H1 (cell line): ENCODE measurements around the gene NIPAL4. TPM values are rescaled to one million over a fixed set of nuclear protein-coding genes. Genes with fewer than 3 reads are reported as not detected.

Experiments
- CTCF ChIA-PET: fragments of 300-600 bp; sonication (Branson Sonifier 250); formaldehyde crosslinking; loops from one replicate; lab custom pipeline; 2021; ENCODE audit not compliant: partially characterized antibody; lab: Charles Lee
- POLR2A ChIA-PET: fragments of 300-600 bp; sonication (Branson Sonifier 250); formaldehyde crosslinking; loops from one replicate; lab custom pipeline; 2021; ENCODE audit warnings: inconsistent platforms; ENCODE audit not compliant: partially characterized antibody; lab: Charles Lee
- DNase-seq, 2 experiments: peaks; one replicate each; pipeline versions ENCODE4 v3.0.0 to v3.0.0-alpha.2; 2010 to 2022; ENCODE audit warnings: low spot score in 2 of 2, low read depth in 1 of 2, mixed read lengths in 1 of 2
- FAIRE-seq: peaks from 2 replicates; lab custom pipeline; 2011; peaks lifted over from hg19 to GRCh38; lab: Jason Lieb, UNC
- H2AFZ ChIP-seq: 2 replicates; pipeline ENCODE4 v1.8.1; 2012; ENCODE audit warnings: low read length, inconsistent platforms
- H2AK5ac ChIP-seq: 2 replicates; pipeline ENCODE4 v1.6.1; 2013; ENCODE audit warnings: low read depth, low read length
- H2BK120ac ChIP-seq: replicated peaks from 2 replicates; pipeline ENCODE3; 2013; ENCODE audit warnings: low read depth, low read length, inconsistent platforms
- H2BK12ac ChIP-seq: 2 replicates; pipeline ENCODE4 v1.6.1; 2013; ENCODE audit warnings: low read depth, low read length
- H2BK15ac ChIP-seq: 2 replicates; pipeline ENCODE4 v1.6.1; 2013; ENCODE audit warnings: low read length
- H2BK20ac ChIP-seq: 2 replicates; pipeline ENCODE4 v1.6.1; 2013; ENCODE audit warnings: low read length
- H2BK5ac ChIP-seq: 2 replicates; pipeline ENCODE4 v1.6.1; 2013; ENCODE audit warnings: low read depth, low read length
- H3K14ac ChIP-seq: 2 replicates; pipeline ENCODE4 v1.6.1; 2013; ENCODE audit warnings: inconsistent platforms; ENCODE audit not compliant: insufficient read length
- H3K18ac ChIP-seq: 2 replicates; pipeline ENCODE4 v1.6.1; 2013; ENCODE audit warnings: low read length; ENCODE audit errors: extremely low read depth
- H3K23ac ChIP-seq: 2 replicates; pipeline ENCODE4 v1.6.1; 2013; ENCODE audit warnings: inconsistent platforms; ENCODE audit not compliant: insufficient read length
- H3K23me2 ChIP-seq: 2 replicates; pipeline ENCODE4 v1.6.1; 2013; ENCODE audit warnings: low read depth, low read length
- H3K27ac ChIP-seq: 2 replicates; pipeline ENCODE4 v1.6.1; 2011; ENCODE audit warnings: low read depth, low read length, inconsistent platforms
- H3K27me3 ChIP-seq, 4 experiments: replicated peaks in 1 of 4; 1 replicate in 1 of 4; 2 replicates in 3 of 4; pipeline versions ENCODE4 v1.6.1 to v1.8.1; 2011 to 2013; ENCODE audit warnings: low read length in 3 of 4, mild to moderate bottlenecking in 3 of 4, inconsistent platforms in 2 of 4, mixed read lengths in 2 of 4, moderate library complexity in 1 of 4; ENCODE audit not compliant: control insufficient read depth in 3 of 4, insufficient read depth in 3 of 4; ENCODE audit errors: extremely low read depth in 1 of 4
- H3K36me3 ChIP-seq, 4 experiments: 2 replicates each; pipeline versions ENCODE4 v1.6.1 to v1.8.1; 2011 to 2013; ENCODE audit warnings: mild to moderate bottlenecking in 4 of 4, low read length in 3 of 4, moderate library complexity in 2 of 4, control low read depth in 1 of 4, inconsistent platforms in 1 of 4; ENCODE audit not compliant: insufficient read depth in 4 of 4, control insufficient read depth in 2 of 4
- H3K4ac ChIP-seq: replicated peaks from 2 replicates; pipeline ENCODE3; 2013; ENCODE audit warnings: low read length, low read depth, mixed read lengths, inconsistent platforms; ENCODE audit not compliant: insufficient read length
- H3K4me1 ChIP-seq, 4 experiments: replicated peaks in 1 of 4; 1 replicate in 1 of 4; 2 replicates in 3 of 4; pipeline versions ENCODE4 v1.6.1 to v1.8.1; 2011 to 2013; ENCODE audit warnings: low read length in 3 of 4, inconsistent platforms in 2 of 4, mixed read lengths in 1 of 4; ENCODE audit not compliant: insufficient read depth in 4 of 4, control insufficient read depth in 3 of 4
- H3K4me2 ChIP-seq, 2 experiments: 2 replicates each; pipeline versions ENCODE4 v1.6.1 to v1.8.1; 2011 to 2013; ENCODE audit warnings: low read depth in 2 of 2, low read length in 2 of 2, control low read depth in 1 of 2, inconsistent platforms in 1 of 2, mild to moderate bottlenecking in 1 of 2; ENCODE audit not compliant: insufficient read depth in 1 of 2
- H3K4me3 ChIP-seq, 4 experiments: fragments of 200-600, 300-600 bp in 1 of 4; sonication (generic), shearing (Covaris generic), sonication (Bioruptor Twin) in 1 of 4; 2 replicates each; pipeline versions ENCODE4 v1.5.1 to v1.8.1; 2011 to 2016; ENCODE audit warnings: low read length in 4 of 4, low read depth in 3 of 4, control low read depth in 2 of 4, inconsistent platforms in 2 of 4, mild to moderate bottlenecking in 2 of 4, mixed read lengths in 1 of 4, moderate library complexity in 1 of 4; ENCODE audit not compliant: insufficient read depth in 2 of 4; ENCODE audit errors: extremely low read depth in 1 of 4
- H3K56ac ChIP-seq: replicated peaks from 2 replicates; pipeline ENCODE3; 2013; ENCODE audit warnings: low read depth, mild to moderate bottlenecking, mixed read lengths, low read length, inconsistent platforms; ENCODE audit not compliant: insufficient read length
- H3K79me1 ChIP-seq: 2 replicates; pipeline ENCODE4 v1.6.1; 2013; ENCODE audit warnings: low read depth, low read length, control low read depth
- H3K79me2 ChIP-seq, 2 experiments: 2 replicates each; pipeline versions ENCODE4 v1.6.1 to v1.8.1; 2012 to 2013; ENCODE audit warnings: low read length in 2 of 2, mild to moderate bottlenecking in 2 of 2, inconsistent platforms in 1 of 2; ENCODE audit not compliant: insufficient read depth in 2 of 2, control insufficient read depth in 1 of 2
- H3K9ac ChIP-seq, 4 experiments: replicated peaks in 1 of 4; 1 replicate in 1 of 4; 2 replicates in 3 of 4; pipeline versions ENCODE4 v1.6.1 to v1.8.1; 2011 to 2013; ENCODE audit warnings: low read depth in 3 of 4, low read length in 3 of 4, control low read depth in 2 of 4, mild to moderate bottlenecking in 2 of 4, moderate library complexity in 2 of 4, inconsistent platforms in 1 of 4; ENCODE audit errors: extremely low read depth in 1 of 4
- H3K9me3 ChIP-seq, 2 experiments: 2 replicates each; pipeline versions ENCODE4 v1.6.1 to v1.8.1; 2012 to 2013; ENCODE audit warnings: mild to moderate bottlenecking in 2 of 2, moderate library complexity in 2 of 2, control low read depth in 1 of 2, inconsistent platforms in 1 of 2, low read depth in 1 of 2, low read length in 1 of 2, mixed read lengths in 1 of 2; ENCODE audit not compliant: insufficient read depth in 2 of 2
- H4K20me1 ChIP-seq, 2 experiments: replicated peaks in 1 of 2; 2 replicates each; pipeline versions ENCODE3 to v1.8.1; 2011 to 2013; ENCODE audit warnings: inconsistent platforms in 2 of 2, low read length in 2 of 2, mild to moderate bottlenecking in 1 of 2; ENCODE audit not compliant: insufficient read depth in 2 of 2, control insufficient read depth in 1 of 2
- H4K5ac ChIP-seq: 2 replicates; pipeline ENCODE4 v1.6.1; 2013; ENCODE audit warnings: low read length, low read depth, mixed read lengths, inconsistent platforms; ENCODE audit not compliant: insufficient read length
- H4K8ac ChIP-seq: 2 replicates; pipeline ENCODE4 v1.8.0; 2013; ENCODE audit warnings: mild to moderate bottlenecking, moderate library complexity, low read length, inconsistent platforms; ENCODE audit not compliant: insufficient read depth; ENCODE audit errors: extremely low read depth
- H4K91ac ChIP-seq: replicated peaks from 2 replicates; pipeline ENCODE3; 2013; ENCODE audit warnings: low read length, mixed read lengths, inconsistent platforms; ENCODE audit not compliant: insufficient read length
- BCL11A ChIP-seq, 2 experiments: IDR thresholded peaks; one replicate each; pipeline ENCODE4 v1.6.1; 2011; ENCODE audit warnings: low read depth in 2 of 2, low read length in 2 of 2, mild to moderate bottlenecking in 2 of 2
- CBX5 ChIP-seq: fragments of 300-800, 300-1000 bp; sonication (generic); IDR thresholded peaks from 2 replicates; pipeline ENCODE4 v1.7.1; 2016; ENCODE audit warnings: antibody characterized with exemption, low read length, low read depth
- CTCF ChIP-seq, 3 experiments: IDR thresholded peaks; 1 replicate in 2 of 3; 2 replicates in 1 of 3; pipeline versions ENCODE4 v1.5.1 to v1.6.1; 2011; ENCODE audit warnings: low read length in 3 of 3, mild to moderate bottlenecking in 3 of 3, inconsistent platforms in 2 of 3, low read depth in 1 of 3, moderate library complexity in 1 of 3; ENCODE audit not compliant: insufficient read depth in 1 of 3; ENCODE audit errors: control extremely low read depth in 1 of 3
- GABPA ChIP-seq: IDR thresholded peaks from 2 replicates; pipeline ENCODE4 v1.6.1; 2011; ENCODE audit warnings: mild to moderate bottlenecking, low read length, moderate library complexity, borderline replicate concordance; ENCODE audit not compliant: insufficient read depth
- JUN ChIP-seq: IDR thresholded peaks from 2 replicates; pipeline ENCODE4 v1.6.1; 2011; ENCODE audit warnings: low read depth, mild to moderate bottlenecking, improper control_type of control experiment, low read length
- KDM4A ChIP-seq: IDR thresholded peaks from one replicate; pipeline ENCODE4 v1.7.1; 2012; ENCODE audit warnings: low read depth, mild to moderate bottlenecking, moderate library complexity, low read length, inconsistent platforms; ENCODE audit not compliant: severe bottlenecking
- NANOG ChIP-seq: IDR thresholded peaks from 2 replicates; pipeline ENCODE4 v1.6.1; 2011; ENCODE audit warnings: low read length, low read depth, mild to moderate bottlenecking, inconsistent platforms; ENCODE audit not compliant: insufficient read depth, poor library complexity, severe bottlenecking
- RBBP5 ChIP-seq: IDR thresholded peaks from 2 replicates; pipeline ENCODE4 v1.7.1; 2012; ENCODE audit warnings: low read depth, mild to moderate bottlenecking, inconsistent platforms, low read length, moderate library complexity, borderline replicate concordance
- WGBS, 2 experiments: shearing (Covaris generic) in 1 of 2; methylation state at CpG; one replicate each; pipeline versions ENCODE4 v1.1.6 to v1.1.7; 2013 to 2015; ENCODE audit warnings: low lambda C conversion rate in 2 of 2, mixed read lengths in 2 of 2, inconsistent platforms in 1 of 2, low coverage in 1 of 2, missing lambda C conversion rate in 1 of 2; ENCODE audit not compliant: insufficient replicate concordance in 2 of 2, insufficient coverage in 1 of 2, insufficient read length in 1 of 2; ENCODE audit errors: extremely low coverage in 1 of 2, missing lambda C conversion rate in 1 of 2; 5-methylcytosine and 5-hydroxymethylcytosine counted together
- polyA plus RNA-seq, 7 experiments: library from polyadenylated mRNA; depleted of rRNA in 3 of 7; stranded (reverse) in 5 of 7; unstranded in 2 of 7; fragments of >200 nt in 5 of 7; fragments of 200-250 nt in 2 of 7; gene quantifications; 1 replicate in 5 of 7; 2 replicates in 1 of 7; 4 replicates in 1 of 7; pipeline versions ENCODE4 v1.2.1 to v1.2.3, GENCODE V29; 2011 to 2013; ENCODE audit warnings: missing spikeins in 2 of 7, mixed read lengths in 2 of 7
- total RNA-seq: library from RNA; stranded (reverse); fragmentation: NEBNext Ultra II Directional; extraction: Animal tissue kit (Norgen Biotek cat#: 25700); gene quantifications from 2 replicates; pipeline ENCODE4 v1.2.1, GENCODE V29; 2021

Gene NIPAL4
- total and polyA plus RNA-seq, 2 of the 8 experiments (the other 6 are each of a cell fraction or from before 2014, with no cell fraction given): 0.09 to 0.20 TPM

- H2BK15ac ChIP-seq: no peak overlapping the region
- no peak overlapping the region for H2AFZ ChIP-seq
- no peak overlapping the region for H3K4ac ChIP-seq
- H3K9ac ChIP-seq: no peak overlapping the region
- H3K14ac ChIP-seq: no peak overlapping the region
- no peak overlapping the region for H3K23ac ChIP-seq
- H3K18ac ChIP-seq: no peak overlapping the region
- no peak overlapping the region for H3K4me3 ChIP-seq
- no peak for DNase-seq
- H3K27ac ChIP-seq: no peak overlapping the region
- H3K79me1 ChIP-seq: no peaks in the 10 kb centered on the region; the same call in 1 of the 2 replicates
- FAIRE-seq: no peak
- no peak overlapping the region for H3K56ac ChIP-seq
- no peak overlapping the region for H2BK20ac ChIP-seq
- no peak overlapping the region for H4K91ac ChIP-seq
- no peaks in the 10 kb centered on the region for H4K20me1 ChIP-seq
- H4K8ac ChIP-seq: no peak overlapping the region
- H3K36me3 ChIP-seq: no peaks in the 10 kb centered on the region
- H2BK5ac ChIP-seq: no peak overlapping the region
- WGBS, 2 experiments: 63% methylated on average over 9 of the region's 9 CpGs; no CpG with 5 or more reads in 1 of the 2 experiments
- no peak overlapping the region for H2BK12ac ChIP-seq
- peaks cover 9 to 30% (median 20%) of the 10 kb centered on the region in 4 experiments for H3K27me3 ChIP-seq
- no peaks in the 10 kb centered on the region for H3K79me2 ChIP-seq
- H4K5ac ChIP-seq: no peak overlapping the region
- ChIA-PET CTCF (interaction anchor here (0.9 to 10.0 kb wide), 10 partner anchors 8 to 275 kb away, joined by 3 to 112 read pairs (median 4); no protein-coding TSS in a partner anchor), POLR2A (no interaction called here)
- H2BK120ac ChIP-seq: no peak overlapping the region
- peak overlapping the region; percentile 11 to 55; a peak in 1 of 4 replicates for H3K4me2 ChIP-seq
- H3K23me2 ChIP-seq: peaks cover 8% of the 10 kb centered on the region; the same call in 1 of the 2 replicates
- peaks cover 0 to 4% (median 1%) of the 10 kb centered on the region in 4 experiments; a peak in 5 of 7 replicates for H3K4me1 ChIP-seq
- no peaks in the 10 kb centered on the region for H3K9me3 ChIP-seq
- H2AK5ac ChIP-seq: no peak overlapping the region
- TF ChIP-seq BCL11A (IDR thresholded peaks at IDR 0.05; ENCODE audit: low read depth in 2 of 2, low read length in 2 of 2) (no peak), GABPA (no peak), JUN (no peak), CTCF (IDR thresholded peaks at IDR 0.05; ENCODE audit: control extremely low read depth in 1 of 3, insufficient read depth in 1 of 3, low read depth in 1 of 3, low read length in 3 of 3) (no peak), NANOG (no peak), KDM4A (no peak), CBX5 (no peak), RBBP5 (no peak)
Observed at GRCh38 chr5:157463621-157464518, 3.9 kb downstream of the NIPAL4 start.
